ENCODE data around the gene CRTC2. TPM values are rescaled to one million over a fixed set of nuclear protein-coding genes. Genes with fewer than 3 reads are reported as not detected.
A peak's percentile ranks its signal among the peaks of the same experiment; 100 is the strongest.

The CRTC2 gene
- total RNA-seq, 2 experiments from 2014 or later: 147 to 152 TPM

DNA sequence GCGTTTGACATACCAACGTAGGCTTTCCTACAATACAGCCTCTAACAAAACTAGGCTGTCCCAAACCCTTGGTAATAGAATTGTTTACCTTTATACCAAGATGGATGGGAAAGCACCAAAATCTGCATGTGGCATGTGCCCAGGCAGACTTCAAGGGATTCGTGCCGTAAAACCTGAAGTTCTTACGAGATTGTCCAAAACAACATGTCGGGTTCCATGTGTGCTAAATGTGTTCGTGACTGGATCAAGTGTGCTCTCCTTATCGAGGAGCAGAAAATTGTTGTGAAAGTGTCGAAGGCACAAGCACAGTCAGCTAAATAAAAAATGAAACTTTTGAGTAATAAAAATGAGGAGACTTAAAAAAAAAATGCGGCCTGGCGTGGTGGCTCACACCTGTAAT, 37.2 kb upstream of the CRTC2 start:
- H3K36me3 ChIP-seq (ENCODE audit: insufficient read depth, low read length): peaks cover 38% of the 10 kb centered on the region
- H3K9me3 Mint-ChIP-seq: no peaks in the 10 kb centered on the region
- no peak overlapping the region for H3K4me3 ChIP-seq (ENCODE audit: low read length)
- intact Hi-C loops (cut with DNase I, micrococcal nuclease): no loop called here
- ChIA-PET CTCF (no interaction called here), POLR2A (interaction anchor here (1.0 to 1.2 kb wide), 3 partner anchors 39 to 324 kb away, joined by 4 to 5 read pairs (median 4); no protein-coding TSS in a partner anchor)
- no peak for DNase-seq
- no peak overlapping the region for H3K27ac ChIP-seq (ENCODE audit: low read depth in 1 of 2, low read length in 2 of 2)
- H3K4me1 Mint-ChIP-seq (ENCODE audit: low read depth): peaks cover 32% of the 10 kb centered on the region
- no peaks in the 10 kb centered on the region for H3K9me3 ChIP-seq (ENCODE audit: control insufficient read depth in 1 of 2, insufficient read depth in 1 of 2, low read length in 2 of 2)
- no peaks in the 10 kb centered on the region for H3K27me3 Mint-ChIP-seq
- H3K4me1 ChIP-seq (ENCODE audit: insufficient read depth, low read length): peaks cover 29% of the 10 kb centered on the region
- H3K27ac Mint-ChIP-seq: peak overlapping the region; percentile 46
- H3K4me3 Mint-ChIP-seq: no peak overlapping the region
- H3K36me3 Mint-ChIP-seq (ENCODE audit: low read depth): peaks cover 58% of the 10 kb centered on the region
- no peaks in the 10 kb centered on the region for H3K27me3 ChIP-seq (ENCODE audit: control insufficient read depth in 1 of 2, insufficient read depth in 2 of 2, low read length in 2 of 2)
- ATAC-seq (ENCODE audit: poor library complexity): no peak
- TF ChIP-seq, protein P1, sequence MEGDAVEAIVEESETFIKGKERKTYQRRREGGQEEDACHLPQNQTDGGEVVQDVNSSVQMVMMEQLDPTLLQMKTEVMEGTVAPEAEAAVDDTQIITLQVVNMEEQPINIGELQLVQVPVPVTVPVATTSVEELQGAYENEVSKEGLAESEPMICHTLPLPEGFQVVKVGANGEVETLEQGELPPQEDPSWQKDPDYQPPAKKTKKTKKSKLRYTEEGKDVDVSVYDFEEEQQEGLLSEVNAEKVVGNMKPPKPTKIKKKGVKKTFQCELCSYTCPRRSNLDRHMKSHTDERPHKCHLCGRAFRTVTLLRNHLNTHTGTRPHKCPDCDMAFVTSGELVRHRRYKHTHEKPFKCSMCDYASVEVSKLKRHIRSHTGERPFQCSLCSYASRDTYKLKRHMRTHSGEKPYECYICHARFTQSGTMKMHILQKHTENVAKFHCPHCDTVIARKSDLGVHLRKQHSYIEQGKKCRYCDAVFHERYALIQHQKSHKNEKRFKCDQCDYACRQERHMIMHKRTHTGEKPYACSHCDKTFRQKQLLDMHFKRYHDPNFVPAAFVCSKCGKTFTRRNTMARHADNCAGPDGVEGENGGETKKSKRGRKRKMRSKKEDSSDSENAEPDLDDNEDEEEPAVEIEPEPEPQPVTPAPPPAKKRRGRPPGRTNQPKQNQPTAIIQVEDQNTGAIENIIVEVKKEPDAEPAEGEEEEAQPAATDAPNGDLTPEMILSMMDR (IDR thresholded peaks at IDR 0.05): no peak

DNA sequence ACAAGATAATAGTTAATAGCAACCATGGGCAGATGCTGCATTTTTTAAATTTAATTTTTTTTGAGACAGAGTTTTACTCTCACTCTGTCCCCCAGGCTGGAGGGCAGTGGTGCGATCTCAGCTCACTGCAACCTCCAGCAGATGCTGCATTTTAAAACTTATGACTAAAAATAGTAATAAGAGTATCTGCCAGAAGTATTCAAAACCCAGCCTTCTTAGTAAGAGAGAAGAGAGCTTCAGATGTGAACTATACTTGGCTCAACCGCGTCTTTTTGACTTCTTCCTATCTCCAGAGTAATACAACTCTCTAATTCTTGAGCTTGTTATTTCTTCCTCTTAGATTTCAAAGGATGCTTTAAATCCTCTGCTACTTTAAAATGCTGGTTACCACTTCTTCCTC, 36.8 kb upstream of the CRTC2 start:
- H3K4me3 Mint-ChIP-seq: no peak overlapping the region
- CTCF ChIA-PET: no interaction called here
- H3K27ac Mint-ChIP-seq: peak overlapping the region; percentile 46
- peaks cover 36% of the 10 kb centered on the region for H3K4me1 Mint-ChIP-seq (ENCODE audit: low read depth)
- no peak for DNase-seq
- peaks cover 31% of the 10 kb centered on the region for H3K4me1 ChIP-seq (ENCODE audit: insufficient read depth, low read length)
- TF ChIP-seq, protein P1 (IDR thresholded peaks at IDR 0.05): no peak
- no peaks in the 10 kb centered on the region for H3K9me3 ChIP-seq (ENCODE audit: control insufficient read depth in 1 of 2, insufficient read depth in 1 of 2, low read length in 2 of 2)
- H3K9me3 Mint-ChIP-seq: no peaks in the 10 kb centered on the region
- ATAC-seq (ENCODE audit: poor library complexity): no peak
- peaks cover 38% of the 10 kb centered on the region for H3K36me3 ChIP-seq (ENCODE audit: insufficient read depth, low read length)
- H3K27ac ChIP-seq (ENCODE audit: low read depth in 1 of 2, low read length in 2 of 2): no peak overlapping the region
- H3K27me3 Mint-ChIP-seq: no peaks in the 10 kb centered on the region
- no peak overlapping the region for H3K4me3 ChIP-seq (ENCODE audit: low read length)
- POLR2A ChIA-PET: interaction anchor here (1.0 to 1.2 kb wide), 3 partner anchors 39 to 324 kb away, joined by 4 to 5 read pairs (median 4); no protein-coding TSS in a partner anchor
- H3K36me3 Mint-ChIP-seq (ENCODE audit: low read depth): peaks cover 60% of the 10 kb centered on the region
- H3K27me3 ChIP-seq (ENCODE audit: control insufficient read depth in 1 of 2, insufficient read depth in 2 of 2, low read length in 2 of 2): no peaks in the 10 kb centered on the region
- intact Hi-C loops (cut with DNase I, micrococcal nuclease): no loop called here

DNA sequence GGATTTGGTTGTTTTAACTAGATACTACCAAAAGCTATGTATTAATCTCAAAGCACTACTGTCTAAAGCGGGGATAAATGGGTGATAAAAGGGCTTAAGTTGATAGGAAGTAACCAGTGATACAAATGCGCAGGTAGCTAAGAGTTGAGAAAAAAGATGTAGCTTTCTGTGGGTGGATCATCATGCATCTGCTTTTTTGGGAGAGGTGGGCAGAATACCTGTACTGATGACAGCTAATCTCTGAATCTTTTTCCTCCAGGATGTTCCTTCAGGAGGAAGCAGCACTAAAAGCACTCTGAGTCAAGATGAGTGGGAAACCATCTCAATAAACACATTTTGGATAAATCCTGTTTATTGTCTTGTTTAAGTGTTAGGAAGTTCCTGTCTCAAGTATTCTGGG, 33.4 kb upstream of the CRTC2 start:
- Histone ChIP-seq H3K4me3 (ENCODE audit: low read length) (peak overlapping the region; percentile 71), H3K4me1 (ENCODE audit: insufficient read depth, low read length) (peaks cover 39% of the 10 kb centered on the region), H3K9me3 (ENCODE audit: control insufficient read depth in 1 of 2, insufficient read depth in 1 of 2, low read length in 2 of 2) (no peaks in the 10 kb centered on the region), H3K36me3 (ENCODE audit: insufficient read depth, low read length) (peaks cover 38% of the 10 kb centered on the region), H3K27me3 (ENCODE audit: control insufficient read depth in 1 of 2, insufficient read depth in 2 of 2, low read length in 2 of 2) (no peaks in the 10 kb centered on the region), H3K27ac (ENCODE audit: low read depth in 1 of 2, low read length in 2 of 2) (peak overlapping the region; percentile 21 to 97)
- TF ChIP-seq, protein P1 (IDR thresholded peaks at IDR 0.05): no peak
- Mint-ChIP-seq H3K27me3 (peaks cover 1% of the 10 kb centered on the region), H3K4me3 (peak overlapping the region; percentile 97), H3K27ac (peak overlapping the region; percentile 96), H3K9me3 (no peaks in the 10 kb centered on the region), H3K36me3 (ENCODE audit: low read depth) (peaks cover 60% of the 10 kb centered on the region), H3K4me1 (ENCODE audit: low read depth) (peaks cover 45% of the 10 kb centered on the region)
- ATAC-seq (ENCODE audit: poor library complexity) (no peak), DNase-seq (no peak)
- CTCF ChIA-PET: no interaction called here
- intact Hi-C loops (cut with DNase I, micrococcal nuclease): loop anchor here (2.0 to 5.0 kb wide), 8 partner anchors 33 to 321 kb away; partner anchors contain the start of genes ILF2 (in 2 of the 2), CRTC2 (in 1 of the 2), HAX1 (in 1 of the 2) and NUP210L (in 1 of the 2)
- POLR2A ChIA-PET: interaction anchor here (1.7 to 4.8 kb wide), 16 partner anchors 9 to 357 kb away, joined by 4 to 120 read pairs (median 34); partner anchors contain the start of genes CHTOP, CREB3L4, CRTC2 and DENND4B

Data from CD4-positive, alpha-beta T cell (primary cell).